ENCODE results near the gene FBXL5.

DNA sequence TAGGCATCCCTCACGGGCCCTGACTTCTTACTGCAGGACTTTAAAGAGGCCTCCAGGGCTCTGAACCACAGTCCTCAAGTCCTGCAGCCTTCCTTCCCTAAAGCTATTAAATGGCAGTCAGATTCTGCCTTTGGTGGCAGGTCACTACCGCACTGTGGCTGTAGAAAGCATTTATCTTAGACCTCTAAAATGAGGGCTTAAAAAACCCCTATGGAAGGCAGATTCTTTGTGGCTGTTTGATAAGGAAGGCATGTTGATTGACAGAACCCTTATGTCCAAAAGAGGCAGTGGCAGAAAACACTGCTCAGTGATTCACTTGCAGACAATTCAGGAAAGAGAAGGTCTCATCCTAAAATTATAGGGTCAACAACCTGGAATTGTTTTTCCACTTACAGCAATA, 79.2 kb downstream of the FBXL5 start:
- TF ChIP-seq, protein P1, sequence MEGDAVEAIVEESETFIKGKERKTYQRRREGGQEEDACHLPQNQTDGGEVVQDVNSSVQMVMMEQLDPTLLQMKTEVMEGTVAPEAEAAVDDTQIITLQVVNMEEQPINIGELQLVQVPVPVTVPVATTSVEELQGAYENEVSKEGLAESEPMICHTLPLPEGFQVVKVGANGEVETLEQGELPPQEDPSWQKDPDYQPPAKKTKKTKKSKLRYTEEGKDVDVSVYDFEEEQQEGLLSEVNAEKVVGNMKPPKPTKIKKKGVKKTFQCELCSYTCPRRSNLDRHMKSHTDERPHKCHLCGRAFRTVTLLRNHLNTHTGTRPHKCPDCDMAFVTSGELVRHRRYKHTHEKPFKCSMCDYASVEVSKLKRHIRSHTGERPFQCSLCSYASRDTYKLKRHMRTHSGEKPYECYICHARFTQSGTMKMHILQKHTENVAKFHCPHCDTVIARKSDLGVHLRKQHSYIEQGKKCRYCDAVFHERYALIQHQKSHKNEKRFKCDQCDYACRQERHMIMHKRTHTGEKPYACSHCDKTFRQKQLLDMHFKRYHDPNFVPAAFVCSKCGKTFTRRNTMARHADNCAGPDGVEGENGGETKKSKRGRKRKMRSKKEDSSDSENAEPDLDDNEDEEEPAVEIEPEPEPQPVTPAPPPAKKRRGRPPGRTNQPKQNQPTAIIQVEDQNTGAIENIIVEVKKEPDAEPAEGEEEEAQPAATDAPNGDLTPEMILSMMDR (IDR thresholded peaks at IDR 0.05 in 8 of 11, conservative IDR thresholded peaks at IDR 0.05 in 3 of 11): no peak
- TF ChIP-seq POLR2A (IDR thresholded peaks at IDR 0.05): no peak
